CD4-positive, alpha-beta T cell treated with Interferon alpha-2 for 1 hour (primary cell): ENCODE results near the gene S100A2.
"Not testable (repeated sequence)": the region's sequence is repeated elsewhere in the genome, so short reads cannot be mapped to it uniquely, and the experiment has no call there.

Experiments
- DNase-seq, 2 donors: peaks; one replicate each; pipeline ENCODE4 v3.0.0-alpha.2; 2020 to 2022

S100A2 gene

DNA sequence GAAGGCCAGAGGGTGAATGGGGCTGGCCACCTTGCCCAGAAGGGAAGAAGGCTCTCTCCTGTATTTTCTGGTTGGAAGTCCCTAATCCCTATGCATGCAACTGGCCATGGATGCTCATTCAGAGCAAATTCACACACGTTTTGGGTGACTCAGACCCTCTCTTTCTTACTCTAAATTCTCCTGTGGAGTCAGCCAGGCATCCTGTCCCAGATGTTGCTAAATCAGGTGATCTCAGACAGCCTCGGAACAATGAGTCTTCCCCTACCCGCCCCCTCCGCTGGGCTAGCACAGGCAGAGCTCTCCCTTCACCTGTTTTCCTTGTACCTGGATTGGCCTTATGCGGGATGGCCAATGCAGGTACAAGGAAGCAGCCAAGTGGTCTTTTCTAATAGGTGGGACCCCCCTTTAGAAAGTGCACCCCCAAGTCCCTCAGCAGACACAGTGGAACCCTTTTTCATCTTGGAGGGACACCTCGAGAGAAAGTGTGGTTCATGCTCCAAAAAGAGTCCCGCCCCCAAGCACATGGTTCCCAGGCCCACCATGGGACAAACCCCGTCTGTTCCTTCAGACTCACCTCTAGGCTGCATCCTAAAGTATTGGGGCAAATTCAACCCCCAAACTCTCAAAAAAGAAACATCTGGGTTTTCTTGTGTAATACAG is 38.5 kb downstream of the S100A2 start:
- DNase-seq, result no peak

- DNase-seq, result no peak
These were observed 39.5 kb downstream of the S100A2 start for GRCh38 chr1:153526132-153526543.

- no peak for DNase-seq
These were observed 40.4 kb downstream of the S100A2 start for GRCh38 chr1:153525088-153525728.

DNA sequence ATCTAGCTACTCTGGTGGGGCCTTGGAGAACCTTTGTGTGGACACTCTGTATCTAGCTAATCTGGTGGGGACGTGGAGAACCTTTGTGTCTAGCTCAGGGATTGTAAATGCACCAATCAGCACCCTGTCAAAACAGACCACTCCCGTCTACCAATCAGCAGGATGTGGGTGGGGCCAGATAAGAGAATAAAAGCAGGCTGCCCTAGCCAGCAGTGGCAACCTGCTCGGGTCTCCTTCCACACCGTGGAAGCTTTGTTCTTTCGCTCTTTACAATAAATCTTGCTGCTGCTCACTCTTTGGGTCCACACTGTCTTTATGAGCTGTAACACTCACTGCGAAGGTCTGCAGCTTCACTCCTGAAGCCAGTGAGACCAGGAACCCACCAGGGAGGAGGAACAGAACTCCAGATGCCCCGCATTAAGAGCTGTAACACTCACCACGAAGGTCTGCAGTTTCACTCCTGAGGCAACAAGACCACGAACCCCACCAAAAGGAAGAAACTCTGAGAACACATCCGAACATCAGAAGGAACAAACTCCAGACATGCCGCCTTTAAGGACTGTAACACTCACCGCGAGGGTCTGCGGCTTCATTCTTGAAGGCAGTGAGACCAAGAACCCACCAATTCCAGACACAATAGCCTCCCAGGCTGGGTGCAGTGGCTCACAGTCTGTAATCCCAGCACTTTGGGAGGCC is 43.1 kb downstream of the S100A2 start:
- not testable (repeated sequence) for DNase-seq

- not testable (repeated sequence) for DNase-seq
These were observed 43.8 kb downstream of the S100A2 start for GRCh38 chr1:153521808-153522207.

DNA sequence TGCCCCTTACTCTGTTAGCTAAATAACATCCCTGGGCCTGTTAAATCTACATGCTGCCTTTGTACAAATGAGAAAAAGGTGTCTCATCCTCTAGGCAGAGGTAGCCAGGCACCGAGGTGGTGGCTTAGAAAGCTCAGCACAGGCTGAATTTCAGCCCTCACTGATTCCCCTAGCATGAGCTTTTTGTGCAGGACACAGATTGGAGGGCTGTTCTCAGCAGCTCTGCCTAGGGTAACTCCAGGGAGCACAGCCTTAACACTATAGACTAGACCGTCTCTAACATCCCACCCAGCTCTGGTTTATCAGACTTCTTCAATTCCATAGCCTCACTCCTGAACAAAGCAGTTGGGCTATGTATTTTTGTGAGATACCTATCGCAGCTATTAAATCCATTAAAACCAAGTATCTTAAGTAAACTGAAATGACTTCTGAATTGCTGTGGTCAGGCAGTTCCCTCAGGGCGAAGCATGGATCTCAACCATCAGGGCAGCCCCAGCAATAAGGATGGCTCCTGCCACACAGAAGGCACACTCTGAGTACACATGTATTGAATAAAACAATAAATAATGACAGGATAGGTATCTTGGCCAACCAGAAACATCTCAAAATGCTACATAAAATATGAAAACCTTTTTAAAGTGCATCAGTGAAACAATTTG is 44.7 kb downstream of the S100A2 start:
- no peak for DNase-seq

- DNase-seq, result not testable (repeated sequence)
These were observed 45.4 kb downstream of the S100A2 start for GRCh38 chr1:153520137-153520691.

- DNase-seq, result no peak
These were observed 46.4 kb downstream of the S100A2 start for GRCh38 chr1:153519242-153519641.

- no peak for DNase-seq
These were observed 49.9 kb downstream of the S100A2 start for GRCh38 chr1:153515504-153516394.

DNA sequence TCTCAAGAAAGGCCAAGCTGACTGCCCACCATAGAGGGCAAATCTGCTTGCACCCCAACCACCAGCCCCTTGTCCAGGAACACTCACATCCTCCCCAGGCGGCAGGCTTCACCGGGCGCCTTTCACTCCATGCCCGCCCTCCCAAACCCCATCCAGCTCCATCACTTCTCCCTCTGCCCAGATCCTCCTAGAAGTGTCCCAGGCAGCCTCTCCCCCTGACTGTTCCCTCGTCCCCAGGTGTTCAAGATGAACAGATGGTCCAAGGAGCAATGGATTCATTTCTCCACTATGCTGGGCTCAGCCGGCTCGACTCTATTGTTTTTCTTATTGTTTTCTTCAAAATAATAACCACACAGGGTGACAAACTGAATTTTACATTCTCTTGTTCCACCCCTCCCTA is 52.0 kb downstream of the S100A2 start:
- no peak for DNase-seq

DNA sequence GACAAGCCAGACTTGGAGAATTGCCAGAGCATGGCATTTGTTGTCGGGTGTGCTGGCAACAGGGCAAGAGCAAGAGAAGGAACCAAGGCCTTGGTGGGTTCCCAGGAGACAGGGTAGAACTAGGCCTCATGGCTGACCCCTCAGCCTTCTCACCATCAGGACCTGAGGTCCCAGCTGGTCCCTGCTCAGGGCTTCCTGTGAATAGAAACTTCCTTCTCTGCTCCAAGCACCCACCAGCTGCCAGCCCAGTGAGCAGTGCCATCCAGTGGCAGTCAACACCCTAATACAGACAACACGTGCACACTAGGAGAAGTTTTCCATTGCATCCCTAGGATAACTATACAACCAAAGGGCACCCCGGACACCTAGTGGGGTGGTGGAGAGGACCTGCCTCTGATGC is 52.6 kb downstream of the S100A2 start:
- DNase-seq, result no peak
